Islet of Langerhans (tissue), 1 donor: ENCODE measurements around the gene SIL1.
"Not testable (repeated sequence)": the region's sequence is repeated elsewhere in the genome, so short reads cannot be mapped to it uniquely, and the experiment has no call there.

Experiments used
- FAIRE-seq: peaks from one replicate; lab custom pipeline; 2011; peaks lifted over from hg19 to GRCh38; lab: Jason Lieb, UNC

SIL1 gene

GRCh38 chr5:139064613-139065012 lies 133.6 kb downstream of the SIL1 start:
- FAIRE-seq = no peak

- FAIRE-seq = no peak
These were observed 134.5 kb downstream of the SIL1 start for GRCh38 chr5:139063664-139064054.

GRCh38 chr5:139062910-139063663 lies 135.1 kb downstream of the SIL1 start:
- FAIRE-seq = no peak

GRCh38 chr5:139061856-139062255 lies 136.3 kb downstream of the SIL1 start:
- no peak for FAIRE-seq

GRCh38 chr5:139061274-139061673 lies 136.9 kb downstream of the SIL1 start:
- no peak for FAIRE-seq

- FAIRE-seq = no peak
These were observed 140.0 kb downstream of the SIL1 start for GRCh38 chr5:139058121-139058520.

- FAIRE-seq = not testable (repeated sequence)
These were observed 140.9 kb downstream of the SIL1 start for GRCh38 chr5:139057045-139057939.

GRCh38 chr5:139052975-139053374 lies 145.2 kb downstream of the SIL1 start:
- FAIRE-seq = no peak

GRCh38 chr5:139051392-139051791 lies 146.8 kb downstream of the SIL1 start:
- FAIRE-seq = no peak

- FAIRE-seq = no peak
These were observed 147.7 kb downstream of the SIL1 start for GRCh38 chr5:139050432-139050831.

GRCh38 chr5:139049780-139050179 lies 148.4 kb downstream of the SIL1 start:
- FAIRE-seq = no peak

- no peak for FAIRE-seq
These were observed 151.6 kb downstream of the SIL1 start for GRCh38 chr5:139046551-139046950.

GRCh38 chr5:139043157-139043905 lies 154.8 kb downstream of the SIL1 start:
- no peak for FAIRE-seq

- no peak for FAIRE-seq
These were observed 158.1 kb downstream of the SIL1 start for GRCh38 chr5:139040081-139040480.

GRCh38 chr5:139038613-139039305 lies 159.4 kb downstream of the SIL1 start:
- FAIRE-seq = no peak

GRCh38 chr5:139037732-139038131 lies 160.4 kb downstream of the SIL1 start:
- FAIRE-seq = no peak

GRCh38 chr5:139036332-139036731 lies 161.8 kb downstream of the SIL1 start:
- FAIRE-seq = not testable (repeated sequence)

GRCh38 chr5:139027150-139027549 lies 171.0 kb downstream of the SIL1 start:
- FAIRE-seq = no peak

- FAIRE-seq = no peak
These were observed 172.5 kb downstream of the SIL1 start for GRCh38 chr5:139025651-139026050.

GRCh38 chr5:139023286-139023685 lies 174.9 kb downstream of the SIL1 start:
- FAIRE-seq = no peak

- FAIRE-seq = no peak
These were observed 175.6 kb downstream of the SIL1 start for GRCh38 chr5:139022528-139022927.

- no peak for FAIRE-seq
These were observed 176.8 kb downstream of the SIL1 start for GRCh38 chr5:139021346-139021745.
